IMR-90 (cell line): ENCODE data around the gene CA11. TPM values are rescaled to one million over a fixed set of nuclear protein-coding genes. Genes with fewer than 3 reads are reported as not detected.

ENCODE experiments used
- ATAC-seq: fragments of 200-7000 bp; cut with Tn5 transposase; 2 replicates; pipeline ENCODE4 v1.9.1; 2020; ENCODE audit warnings: low read depth, mild to moderate bottlenecking, moderate library complexity
- BruUV-seq: library from RNA; stranded (reverse); fragments of 400-500 nt; replicated peaks from 2 replicates; lab custom pipeline; 2021; lab: Mats Ljungman, UMichigan
- CTCF ChIA-PET: fragments of 300-600 bp; formaldehyde crosslinking; extraction: SDS; loops from one replicate; lab custom pipeline; 2021; ENCODE audit warnings: antibody characterized with exemption; lab: Yijun Ruan, JAX
- POLR2A ChIA-PET: fragments of 300-600 bp; sonication (Branson Sonifier 250); formaldehyde crosslinking; loops from one replicate; lab custom pipeline; 2022; ENCODE audit warnings: antibody characterized with exemption; ENCODE audit not compliant: unreplicated experiment; lab: Charles Lee
- DNase-seq: peaks from one replicate; pipeline ENCODE4 v3.0.0; 2013
- H2AFZ ChIP-seq: replicated peaks from 2 replicates; pipeline ENCODE3; 2013; ENCODE audit warnings: low read length, mild to moderate bottlenecking; ENCODE audit not compliant: poor library complexity
- H2AK5ac ChIP-seq: 2 replicates; pipeline ENCODE4 v1.6.1; 2013; ENCODE audit warnings: low read depth, low read length, inconsistent platforms
- H2AK9ac ChIP-seq: replicated peaks from 2 replicates; pipeline ENCODE3; 2013; ENCODE audit warnings: mild to moderate bottlenecking, low read depth, low read length, moderate library complexity; ENCODE audit not compliant: poor library complexity
- H2BK120ac ChIP-seq: 2 replicates; pipeline ENCODE4 v1.6.1; 2013; ENCODE audit warnings: low read depth, low read length, inconsistent platforms
- H2BK15ac ChIP-seq: 3 replicates; pipeline ENCODE4 v1.6.1; 2013; ENCODE audit warnings: low read depth, low read length, inconsistent platforms
- H2BK20ac ChIP-seq: 2 replicates; pipeline ENCODE4 v1.6.1; 2013; ENCODE audit warnings: low read depth, mild to moderate bottlenecking, inconsistent platforms, low read length, moderate library complexity
- H2BK5ac ChIP-seq: 2 replicates; pipeline ENCODE4 v1.6.1; 2013; ENCODE audit warnings: mild to moderate bottlenecking, low read depth, low read length, inconsistent platforms; ENCODE audit not compliant: poor library complexity, severe bottlenecking
- H3K14ac ChIP-seq: replicated peaks from 2 replicates; pipeline ENCODE4 v1.6.1; 2013; ENCODE audit warnings: low read depth, low read length, inconsistent platforms
- H3K18ac ChIP-seq: 2 replicates; pipeline ENCODE4 v1.6.1; 2013; ENCODE audit warnings: low read depth, low read length, control low read depth
- H3K23ac ChIP-seq: 2 replicates; pipeline ENCODE4 v1.6.1; 2013; ENCODE audit warnings: low read depth, low read length, inconsistent platforms
- H3K27ac ChIP-seq: 2 replicates; pipeline ENCODE4 v1.5.1; 2013; ENCODE audit warnings: mild to moderate bottlenecking, control low read depth, low read length; ENCODE audit not compliant: insufficient read depth
- H3K27me3 ChIP-seq: 2 replicates; pipeline ENCODE4 v1.6.1; 2013; ENCODE audit warnings: low read length; ENCODE audit not compliant: control insufficient read depth, insufficient read depth
- H3K36me3 ChIP-seq: 2 replicates; pipeline ENCODE4 v1.6.1; 2013; ENCODE audit warnings: low read length, mixed read lengths; ENCODE audit not compliant: control insufficient read depth, insufficient read depth
- H3K4ac ChIP-seq: 2 replicates; pipeline ENCODE4 v1.6.1; 2013; ENCODE audit warnings: low read depth, low read length, inconsistent platforms
- H3K4me1 ChIP-seq: 2 replicates; pipeline ENCODE4 v1.6.1; 2013; ENCODE audit warnings: low read length, mixed read lengths; ENCODE audit not compliant: control insufficient read depth, insufficient read depth
- H3K4me2 ChIP-seq: 2 replicates; pipeline ENCODE4 v1.6.1; 2013; ENCODE audit warnings: low read depth, mild to moderate bottlenecking, control low read depth, low read length, moderate library complexity
- H3K4me3 ChIP-seq: 2 replicates; pipeline ENCODE4 v1.5.1; 2013; ENCODE audit warnings: low read depth, mild to moderate bottlenecking, control low read depth, low read length, moderate library complexity; ENCODE audit not compliant: insufficient read depth
- H3K56ac ChIP-seq: 2 replicates; pipeline ENCODE4 v1.6.1; 2013; ENCODE audit warnings: low read length, inconsistent platforms; ENCODE audit not compliant: insufficient read depth; ENCODE audit errors: extremely low read depth
- H3K79me1 ChIP-seq, 2 experiments: 2 replicates each; pipeline ENCODE4 v1.6.1; 2013; ENCODE audit warnings: low read length in 2 of 2, inconsistent platforms in 1 of 2, low read depth in 1 of 2
- H3K9ac ChIP-seq: 2 replicates; pipeline ENCODE4 v1.6.1; 2013; ENCODE audit warnings: low read depth, low read length, control low read depth
- H3K9me1 ChIP-seq: 2 replicates; pipeline ENCODE4 v1.6.1; 2013; ENCODE audit warnings: low read length, inconsistent platforms; ENCODE audit not compliant: insufficient read depth
- H3K9me3 ChIP-seq: 2 replicates; pipeline ENCODE4 v1.6.1; 2013; ENCODE audit warnings: low read length; ENCODE audit not compliant: control insufficient read depth, insufficient read depth
- H4K20me1 ChIP-seq: 2 replicates; pipeline ENCODE4 v1.6.1; 2013; ENCODE audit warnings: low read length, inconsistent platforms; ENCODE audit not compliant: insufficient read depth
- H4K5ac ChIP-seq: 2 replicates; pipeline ENCODE4 v1.6.1; 2013; ENCODE audit warnings: mild to moderate bottlenecking, low read depth, low read length, control low read depth
- H4K8ac ChIP-seq, 2 experiments: 2 replicates each; pipeline ENCODE4 v1.6.1; 2013; ENCODE audit warnings: low read depth in 2 of 2, low read length in 2 of 2, control low read depth in 1 of 2, inconsistent platforms in 1 of 2
- H4K91ac ChIP-seq: 2 replicates; pipeline ENCODE4 v1.6.1; 2013; ENCODE audit warnings: low read depth, low read length, inconsistent platforms; ENCODE audit not compliant: insufficient read depth
- FOS ChIP-seq: fragments of 150-350 bp; IDR thresholded peaks from 2 replicates; pipeline ENCODE4 v1.6.1; 2016; ENCODE audit warnings: low read depth, low read length
- MAZ ChIP-seq: IDR thresholded peaks from 2 replicates; pipeline ENCODE4 v1.6.1; 2012; ENCODE audit warnings: low read depth, mild to moderate bottlenecking, low read length, improper control_type of control experiment, moderate library complexity, borderline replicate concordance
- POLR2A ChIP-seq: IDR thresholded peaks from 2 replicates; pipeline ENCODE4 v1.6.1; 2012; ENCODE audit warnings: mild to moderate bottlenecking, low read depth, low read length
- WGBS, 2 experiments: methylation state at CpG; one replicate each; pipeline versions ENCODE4 v1.1.5 to v1.1.7; 2013; ENCODE audit warnings: missing lambda C conversion rate in 2 of 2; ENCODE audit not compliant: insufficient read length in 1 of 2; ENCODE audit errors: extremely low coverage in 2 of 2; 5-methylcytosine and 5-hydroxymethylcytosine counted together
- dilution Hi-C: fragments of 300-500 bp; cut with HindIII; formaldehyde crosslinking; loops from one replicate; pipeline ENCODE4 v1.14.3; 2018; ENCODE audit warnings: low sequenced_read_pairs; ENCODE audit not compliant: unreplicated experiment
- in situ Hi-C: fragments of 300-500 bp; cut with MboI; formaldehyde crosslinking; loops from 3 replicates; pipeline ENCODE4 v1.14.3; 2019; ENCODE audit warnings: low sequenced_read_pairs, inconsistent platforms, mixed read lengths
- intact Hi-C: fragments of 100-400 bp; cut with micrococcal nuclease; formaldehyde crosslinking; loops from 2 replicates; pipeline ENCODE4 v1.10.0; 2022
- polyA plus RNA-seq, 3 experiments: library from polyadenylated mRNA; depleted of rRNA; stranded (reverse); fragments of >200 nt; gene quantifications; 2 replicates each; pipeline ENCODE4 v1.2.3, GENCODE V29; 2012; ENCODE audit warnings: low replicate concordance in 1 of 3
- total RNA-seq: library from RNA; depleted of rRNA; stranded (reverse); fragments of >200 nt; gene quantifications from 2 replicates; pipeline ENCODE4 v1.2.3, GENCODE V29; 2012

The CA11 gene
- total and polyA plus RNA-seq, 2 of the 4 experiments (the other 2 are of a cell fraction) = 1.3 to 2.9 TPM

DNA sequence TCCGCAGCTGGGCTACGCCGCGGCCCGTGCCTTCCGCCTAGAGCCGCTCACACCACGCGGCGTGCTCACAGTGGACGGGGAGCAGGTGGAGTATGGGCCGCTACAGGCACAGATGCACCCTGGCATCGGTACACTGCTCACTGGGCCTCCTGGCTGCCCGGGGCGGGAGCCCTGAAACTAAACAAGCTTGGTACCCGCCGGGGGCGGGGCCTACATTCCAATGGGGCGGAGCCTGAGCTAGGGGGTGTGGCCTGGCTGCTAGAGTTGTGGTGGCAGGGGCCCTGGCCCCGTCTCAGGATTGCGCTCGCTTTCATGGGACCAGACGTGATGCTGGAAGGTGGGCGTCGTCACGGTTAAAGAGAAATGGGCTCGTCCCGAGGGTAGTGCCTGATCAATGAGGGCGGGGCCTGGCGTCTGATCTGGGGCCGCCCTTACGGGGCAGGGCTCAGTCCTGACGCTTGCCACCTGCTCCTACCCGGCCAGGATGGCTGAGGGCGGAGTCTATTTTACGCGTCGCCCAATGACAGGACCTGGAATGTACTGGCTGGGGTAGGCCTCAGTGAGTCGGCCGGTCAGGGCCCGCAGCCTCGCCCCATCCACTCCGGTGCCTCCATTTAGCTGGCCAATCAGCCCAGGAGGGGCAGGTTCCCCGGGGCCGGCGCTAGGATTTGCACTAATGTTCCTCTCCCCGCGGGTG, 16.2 kb downstream of the CA11 start:
- in situ Hi-C loops (no loop called here), dilution Hi-C loops (no loop called here), intact Hi-C loops (no loop called here)
- no peak overlapping the region for H4K91ac ChIP-seq
- BruUV-seq = no TSS peak
- H3K27ac ChIP-seq = no peak overlapping the region
- no peak overlapping the region for H2AK9ac ChIP-seq
- H4K5ac ChIP-seq = no peak overlapping the region
- no peak overlapping the region for H3K4ac ChIP-seq
- H3K9me3 ChIP-seq = no peaks in the 10 kb centered on the region
- ChIA-PET CTCF (no interaction called here), POLR2A (interaction anchor here (0.5 kb wide), 1 partner anchor 906 kb away, joined by 5 read pairs; no protein-coding TSS in a partner anchor)
- H3K27me3 ChIP-seq = no peaks in the 10 kb centered on the region
- no peak overlapping the region for H3K9ac ChIP-seq
- peak overlapping the region; percentile 64; the same call in 1 of the 2 replicates for H2AK5ac ChIP-seq
- H2BK15ac ChIP-seq = no peak overlapping the region
- no peak overlapping the region for H3K14ac ChIP-seq
- peaks cover 6% of the 10 kb centered on the region; the same call in 1 of the 2 replicates for H3K36me3 ChIP-seq
- no peak overlapping the region for H3K56ac ChIP-seq
- ATAC-seq (peak; percentile 10), DNase-seq (no peak)
- peak overlapping the region; percentile 46 for H2AFZ ChIP-seq
- H3K4me3 ChIP-seq = no peak overlapping the region
- H3K4me2 ChIP-seq = no peak overlapping the region
- H4K8ac ChIP-seq = peak overlapping the region in 1 of 2 experiments; percentile 59; a peak in 1 of 4 replicates
- H3K18ac ChIP-seq = no peak overlapping the region
- WGBS, 2 experiments = 49% methylated on average over 27 of the region's 48 CpGs; no CpG with 5 or more reads in 1 of the 2 experiments
- H3K79me1 ChIP-seq = peaks cover 4 to 17% of the 10 kb centered on the region in 2 experiments
- H2BK20ac ChIP-seq = no peak overlapping the region
- H2BK120ac ChIP-seq = no peak overlapping the region
- H2BK5ac ChIP-seq = no peak overlapping the region
- no peak overlapping the region for H3K23ac ChIP-seq
- peaks cover 18% of the 10 kb centered on the region for H3K9me1 ChIP-seq
- peaks cover 37% of the 10 kb centered on the region for H3K4me1 ChIP-seq
- no peaks in the 10 kb centered on the region for H4K20me1 ChIP-seq
- TF ChIP-seq POLR2A (no peak), FOS (no peak), MAZ (no peak)
